ENCODE data around the gene AIFM3. TPM values are rescaled to one million over a fixed set of nuclear protein-coding genes. Genes with fewer than 3 reads are reported as not detected.

The AIFM3 gene
- total RNA-seq, 1 experiment from 2014 or later, result 7.4 TPM

DNA sequence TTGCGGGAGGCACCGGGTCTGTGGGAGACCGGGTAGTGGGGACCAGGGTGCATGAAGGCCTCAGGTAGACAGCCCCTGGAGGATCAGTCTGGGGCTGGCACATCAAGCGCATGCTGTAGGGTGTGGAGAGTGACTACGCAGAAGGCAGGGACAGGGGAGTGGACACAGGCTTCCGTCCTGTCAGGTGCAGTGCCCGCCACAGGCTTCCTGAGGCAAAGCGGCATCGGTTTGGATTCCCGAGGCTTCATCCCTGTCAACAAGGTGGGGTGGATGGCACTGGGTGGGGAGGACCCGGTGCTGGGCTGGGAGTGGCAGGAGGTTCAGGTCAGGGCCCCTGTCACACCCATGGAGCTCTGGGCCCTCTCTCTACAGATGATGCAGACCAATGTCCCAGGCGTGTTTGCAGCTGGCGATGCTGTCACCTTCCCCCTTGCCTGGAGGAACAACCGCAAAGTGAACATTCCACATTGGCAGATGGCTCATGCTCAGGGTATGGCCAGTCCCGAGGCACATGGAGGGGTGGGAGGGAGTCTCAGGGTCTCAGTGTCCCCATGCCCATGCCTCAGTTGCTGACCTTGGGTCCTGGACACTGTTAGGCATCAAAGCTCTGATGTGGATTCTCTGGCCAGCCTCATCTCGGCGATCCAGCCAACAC lies 10.6 kb downstream of the AIFM3 start:
- no TSS peak for BruUV-seq (replicated peaks)
- H3K79me2 ChIP-seq (ENCODE audit: low read depth), result no peaks in the 10 kb centered on the region
- H3K36me3 ChIP-seq (ENCODE audit: low read depth), result no peaks in the 10 kb centered on the region
- H3K9me3 ChIP-seq (ENCODE audit: insufficient read depth, low read depth), result peaks cover 5% of the 10 kb centered on the region; the same call in 1 of the 2 replicates
- intact Hi-C loops (cut with micrococcal nuclease; ENCODE audit: unreplicated experiment), result no loop called here
- TF ChIP-seq EZH2 (IDR thresholded peaks at IDR 0.05; ENCODE audit: low read depth), result no peak
- TF ChIP-seq, protein P1, sequence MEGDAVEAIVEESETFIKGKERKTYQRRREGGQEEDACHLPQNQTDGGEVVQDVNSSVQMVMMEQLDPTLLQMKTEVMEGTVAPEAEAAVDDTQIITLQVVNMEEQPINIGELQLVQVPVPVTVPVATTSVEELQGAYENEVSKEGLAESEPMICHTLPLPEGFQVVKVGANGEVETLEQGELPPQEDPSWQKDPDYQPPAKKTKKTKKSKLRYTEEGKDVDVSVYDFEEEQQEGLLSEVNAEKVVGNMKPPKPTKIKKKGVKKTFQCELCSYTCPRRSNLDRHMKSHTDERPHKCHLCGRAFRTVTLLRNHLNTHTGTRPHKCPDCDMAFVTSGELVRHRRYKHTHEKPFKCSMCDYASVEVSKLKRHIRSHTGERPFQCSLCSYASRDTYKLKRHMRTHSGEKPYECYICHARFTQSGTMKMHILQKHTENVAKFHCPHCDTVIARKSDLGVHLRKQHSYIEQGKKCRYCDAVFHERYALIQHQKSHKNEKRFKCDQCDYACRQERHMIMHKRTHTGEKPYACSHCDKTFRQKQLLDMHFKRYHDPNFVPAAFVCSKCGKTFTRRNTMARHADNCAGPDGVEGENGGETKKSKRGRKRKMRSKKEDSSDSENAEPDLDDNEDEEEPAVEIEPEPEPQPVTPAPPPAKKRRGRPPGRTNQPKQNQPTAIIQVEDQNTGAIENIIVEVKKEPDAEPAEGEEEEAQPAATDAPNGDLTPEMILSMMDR (conservative IDR thresholded peaks at IDR 0.05), result no peak
- no peaks in the 10 kb centered on the region for H3K4me1 ChIP-seq (replicated peaks; ENCODE audit: insufficient read depth)
- H3K9me2 ChIP-seq (ENCODE audit: insufficient read depth), result no peaks in the 10 kb centered on the region
- no peak for DNase-seq
- no peak overlapping the region for H3K4me3 ChIP-seq
- H3K27ac ChIP-seq, result no peak overlapping the region
- H3F3A ChIP-seq (ENCODE audit: insufficient read depth, low read depth), result no peaks in the 10 kb centered on the region
- H4K20me1 ChIP-seq (ENCODE audit: insufficient read depth), result no peaks in the 10 kb centered on the region
- H3K4me2 ChIP-seq, result no peak overlapping the region
- ChIA-PET POLR2A (ENCODE audit: unreplicated experiment) (no interaction called here), CTCF (no interaction called here)
- H2AFZ ChIP-seq, result no peak overlapping the region
- no peaks in the 10 kb centered on the region for H3K27me3 ChIP-seq (ENCODE audit: insufficient read depth, low read depth)

DNA sequence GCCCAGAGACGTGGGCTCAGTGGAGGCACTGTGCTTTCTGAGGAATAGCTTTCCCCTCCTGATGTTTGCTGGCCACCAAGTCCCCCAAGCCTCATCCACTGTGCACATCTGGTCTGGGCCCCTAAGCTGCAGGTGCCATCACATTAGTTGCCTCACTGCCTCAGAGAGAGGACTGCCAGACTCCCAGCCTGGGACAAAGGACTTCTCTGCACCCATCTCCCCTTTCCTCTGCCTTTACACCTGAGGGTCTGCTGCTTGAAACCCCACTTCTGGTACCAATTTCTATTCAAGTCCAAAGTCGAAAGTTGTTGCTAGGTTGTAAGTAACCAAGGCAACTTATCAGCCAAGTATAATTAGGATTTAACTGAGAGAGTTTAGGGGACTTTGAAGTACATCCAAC lies 11.4 kb downstream of the AIFM3 start:
- Histone ChIP-seq H3F3A (ENCODE audit: insufficient read depth, low read depth) (no peaks in the 10 kb centered on the region), H3K4me3 (no peak overlapping the region), H3K4me1 (replicated peaks; ENCODE audit: insufficient read depth) (peaks cover 8% of the 10 kb centered on the region; the same call in 1 of the 2 replicates), H3K27me3 (ENCODE audit: insufficient read depth, low read depth) (no peaks in the 10 kb centered on the region), H3K9me2 (ENCODE audit: insufficient read depth) (no peaks in the 10 kb centered on the region), H3K36me3 (ENCODE audit: low read depth) (no peaks in the 10 kb centered on the region), H3K27ac (no peak overlapping the region), H3K4me2 (no peak overlapping the region), H3K79me2 (ENCODE audit: low read depth) (no peaks in the 10 kb centered on the region), H3K9me3 (ENCODE audit: insufficient read depth, low read depth) (peaks cover 5% of the 10 kb centered on the region; the same call in 1 of the 2 replicates), H4K20me1 (ENCODE audit: insufficient read depth) (no peaks in the 10 kb centered on the region), H2AFZ (no peak overlapping the region)
- DNase-seq, result no peak
- POLR2A ChIA-PET (ENCODE audit: unreplicated experiment), result no interaction called here
- CTCF ChIA-PET, result no interaction called here
- intact Hi-C loops (cut with micrococcal nuclease; ENCODE audit: unreplicated experiment), result no loop called here
- TF ChIP-seq, protein P1 (conservative IDR thresholded peaks at IDR 0.05), result no peak
- TF ChIP-seq EZH2 (IDR thresholded peaks at IDR 0.05; ENCODE audit: low read depth), result no peak
- BruUV-seq (replicated peaks), result no TSS peak

DNA sequence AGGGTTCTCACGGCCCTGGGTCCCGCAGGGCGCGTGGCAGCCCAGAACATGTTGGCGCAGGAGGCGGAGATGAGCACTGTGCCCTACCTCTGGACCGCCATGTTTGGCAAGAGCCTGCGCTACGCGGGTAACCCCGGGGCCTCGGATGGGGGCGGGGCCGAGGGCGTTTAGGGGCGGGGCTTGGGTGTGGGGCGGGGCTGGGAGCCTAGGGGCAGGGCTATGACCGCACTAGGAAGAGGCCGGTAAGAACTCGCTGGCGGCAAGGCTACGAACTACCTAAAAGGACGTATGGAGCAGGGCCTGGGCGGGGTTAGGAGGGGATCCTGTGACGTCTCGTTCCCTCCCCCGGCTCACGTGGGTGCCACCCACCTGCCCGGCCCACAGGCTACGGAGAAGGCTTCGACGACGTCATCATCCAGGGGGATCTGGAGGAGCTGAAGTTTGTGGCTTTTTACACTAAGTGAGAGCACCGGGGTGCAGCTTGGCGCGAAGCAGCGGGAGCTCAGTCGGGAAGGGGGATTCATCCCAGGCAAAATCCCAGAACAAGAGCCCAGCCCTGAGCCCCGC lies 12.3 kb downstream of the AIFM3 start:
- Histone ChIP-seq H3K27ac (no peak overlapping the region), H3K4me3 (no peak overlapping the region), H3K27me3 (ENCODE audit: insufficient read depth, low read depth) (no peaks in the 10 kb centered on the region), H3K79me2 (ENCODE audit: low read depth) (no peaks in the 10 kb centered on the region), H3K9me3 (ENCODE audit: insufficient read depth, low read depth) (peaks cover 5% of the 10 kb centered on the region; the same call in 1 of the 2 replicates), H2AFZ (no peak overlapping the region), H3K4me2 (no peak overlapping the region), H3K36me3 (ENCODE audit: low read depth) (no peaks in the 10 kb centered on the region), H3F3A (ENCODE audit: insufficient read depth, low read depth) (no peaks in the 10 kb centered on the region), H4K20me1 (ENCODE audit: insufficient read depth) (no peaks in the 10 kb centered on the region), H3K4me1 (replicated peaks; ENCODE audit: insufficient read depth) (peaks cover 8% of the 10 kb centered on the region; the same call in 1 of the 2 replicates), H3K9me2 (ENCODE audit: insufficient read depth) (no peaks in the 10 kb centered on the region)
- ChIA-PET POLR2A (ENCODE audit: unreplicated experiment) (no interaction called here), CTCF (no interaction called here)
- intact Hi-C loops (cut with micrococcal nuclease; ENCODE audit: unreplicated experiment), result no loop called here
- no TSS peak for BruUV-seq (replicated peaks)
- no peak for TF ChIP-seq EZH2 (IDR thresholded peaks at IDR 0.05; ENCODE audit: low read depth)
- TF ChIP-seq, protein P1 (conservative IDR thresholded peaks at IDR 0.05), result no peak
- no peak for DNase-seq

Data from PC-9 (cell line).